ENCODE results near the gene ATP1A2. TPM values are rescaled to one million over a fixed set of nuclear protein-coding genes. Genes with fewer than 3 reads are reported as not detected.

Gene ATP1A2
- total RNA-seq, 1 donor from 2014 or later: 0.76 TPM

DNA sequence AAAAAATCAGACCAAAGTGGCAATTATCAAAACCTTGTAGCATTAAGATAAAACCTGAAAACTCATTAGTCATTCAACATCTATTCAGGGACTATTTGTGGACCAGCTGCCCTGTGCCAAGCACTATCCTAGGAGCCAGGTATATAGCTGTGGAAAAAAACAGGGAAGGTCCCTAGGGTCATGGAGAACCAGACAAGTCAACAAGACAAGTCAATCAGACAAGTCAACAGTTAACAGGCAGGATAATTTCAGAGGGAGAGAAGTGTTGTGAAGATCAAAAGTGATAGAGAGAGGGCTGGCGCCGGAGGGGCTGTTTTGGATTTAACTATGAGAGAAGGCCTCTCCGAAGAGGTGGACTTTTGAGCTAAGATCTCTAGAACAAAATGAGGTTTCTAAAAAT lies 32.6 kb downstream of the ATP1A2 start:
- H3K4me1 Mint-ChIP-seq: peaks cover 4% of the 10 kb centered on the region
- H3K36me3 Mint-ChIP-seq: no peaks in the 10 kb centered on the region
- no peak overlapping the region for H3K4me3 Mint-ChIP-seq
- peaks cover 4% of the 10 kb centered on the region for H3K9me3 Mint-ChIP-seq
- H3K27ac Mint-ChIP-seq: no peak overlapping the region
- TF ChIP-seq, protein P1, sequence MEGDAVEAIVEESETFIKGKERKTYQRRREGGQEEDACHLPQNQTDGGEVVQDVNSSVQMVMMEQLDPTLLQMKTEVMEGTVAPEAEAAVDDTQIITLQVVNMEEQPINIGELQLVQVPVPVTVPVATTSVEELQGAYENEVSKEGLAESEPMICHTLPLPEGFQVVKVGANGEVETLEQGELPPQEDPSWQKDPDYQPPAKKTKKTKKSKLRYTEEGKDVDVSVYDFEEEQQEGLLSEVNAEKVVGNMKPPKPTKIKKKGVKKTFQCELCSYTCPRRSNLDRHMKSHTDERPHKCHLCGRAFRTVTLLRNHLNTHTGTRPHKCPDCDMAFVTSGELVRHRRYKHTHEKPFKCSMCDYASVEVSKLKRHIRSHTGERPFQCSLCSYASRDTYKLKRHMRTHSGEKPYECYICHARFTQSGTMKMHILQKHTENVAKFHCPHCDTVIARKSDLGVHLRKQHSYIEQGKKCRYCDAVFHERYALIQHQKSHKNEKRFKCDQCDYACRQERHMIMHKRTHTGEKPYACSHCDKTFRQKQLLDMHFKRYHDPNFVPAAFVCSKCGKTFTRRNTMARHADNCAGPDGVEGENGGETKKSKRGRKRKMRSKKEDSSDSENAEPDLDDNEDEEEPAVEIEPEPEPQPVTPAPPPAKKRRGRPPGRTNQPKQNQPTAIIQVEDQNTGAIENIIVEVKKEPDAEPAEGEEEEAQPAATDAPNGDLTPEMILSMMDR (IDR thresholded peaks at IDR 0.05; ENCODE audit: unreplicated experiment): no peak
- no peak for DNase-seq (ENCODE audit: low spot score in 2 of 2, unreplicated experiment in 2 of 2)
- no peaks in the 10 kb centered on the region for H3K27me3 Mint-ChIP-seq (ENCODE audit: low read depth)

DNA sequence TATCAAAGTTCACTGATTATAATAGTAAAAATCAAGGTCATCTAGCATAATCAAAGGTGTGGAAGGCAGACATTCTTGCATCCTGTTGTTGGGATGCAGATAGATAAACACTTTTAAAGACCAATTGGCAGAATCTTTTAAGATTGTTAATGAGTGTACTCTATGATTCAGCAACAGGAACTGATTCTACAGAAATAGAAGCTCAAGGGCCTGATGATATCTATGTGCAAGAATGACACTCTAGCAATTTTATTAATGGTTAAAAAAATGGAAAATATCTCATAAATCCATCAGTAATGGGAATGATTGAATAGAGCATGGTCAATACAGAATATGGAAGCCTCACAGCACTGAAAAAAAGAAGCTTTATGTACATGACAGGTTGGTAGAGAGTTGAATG lies 33.7 kb downstream of the ATP1A2 start:
- TF ChIP-seq, protein P1 (IDR thresholded peaks at IDR 0.05; ENCODE audit: unreplicated experiment): no peak
- H3K4me1 Mint-ChIP-seq: peaks cover 4% of the 10 kb centered on the region
- H3K27ac Mint-ChIP-seq: no peak overlapping the region
- no peak for DNase-seq (ENCODE audit: low spot score in 2 of 2, unreplicated experiment in 2 of 2)
- peaks cover 4% of the 10 kb centered on the region for H3K9me3 Mint-ChIP-seq
- no peaks in the 10 kb centered on the region for H3K27me3 Mint-ChIP-seq (ENCODE audit: low read depth)
- H3K4me3 Mint-ChIP-seq: no peak overlapping the region
- H3K36me3 Mint-ChIP-seq: no peaks in the 10 kb centered on the region

DNA sequence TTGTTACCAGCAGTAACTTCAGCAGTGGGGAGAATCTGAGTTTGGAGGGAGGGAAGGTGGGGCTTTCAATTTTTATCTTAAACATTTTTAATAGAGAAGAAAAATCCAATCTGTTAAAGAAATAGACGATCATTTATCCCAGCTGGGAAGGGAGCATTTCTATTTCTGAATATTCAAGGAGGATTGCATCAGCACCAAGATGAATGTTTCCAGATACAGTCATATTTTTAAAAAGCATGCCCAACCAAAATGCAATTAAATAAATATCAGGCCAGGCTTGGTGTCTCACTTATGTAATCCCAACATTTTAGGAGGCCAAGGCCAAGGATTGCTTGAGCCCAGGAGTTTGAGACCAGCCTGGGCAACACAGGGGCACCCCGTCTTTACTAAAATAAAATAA lies 34.2 kb downstream of the ATP1A2 start:
- Mint-ChIP-seq H3K4me3 (no peak overlapping the region), H3K9me3 (peaks cover 4% of the 10 kb centered on the region), H3K4me1 (peaks cover 4% of the 10 kb centered on the region), H3K27me3 (ENCODE audit: low read depth) (no peaks in the 10 kb centered on the region), H3K36me3 (no peaks in the 10 kb centered on the region), H3K27ac (no peak overlapping the region)
- DNase-seq (ENCODE audit: low spot score in 2 of 2, unreplicated experiment in 2 of 2): no peak
- TF ChIP-seq, protein P1 (IDR thresholded peaks at IDR 0.05; ENCODE audit: unreplicated experiment): no peak

DNA sequence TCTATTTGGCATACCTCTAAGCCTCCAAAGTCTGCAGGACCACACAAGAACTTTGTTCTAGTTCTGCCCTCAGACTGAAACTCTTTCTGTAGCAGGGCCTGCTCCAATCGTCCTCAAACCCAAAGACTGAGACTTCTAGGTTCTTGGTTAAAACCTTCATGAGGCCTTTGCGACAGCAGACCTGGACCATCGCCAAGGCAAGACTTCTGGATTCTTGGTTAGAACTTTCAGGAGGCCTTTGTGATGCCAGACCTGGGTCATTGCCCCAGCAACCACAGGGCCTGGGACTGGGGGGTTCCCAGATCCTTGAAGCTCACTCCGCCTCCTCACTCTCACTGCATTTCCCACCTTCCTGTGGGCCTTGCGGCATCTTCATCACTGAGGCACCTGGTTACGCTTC lies 35.7 kb downstream of the ATP1A2 start, which contains the start of gene ATP1A4:
ATP1A4 (plus strand) TSS at position 301 of the 400 bp plus-strand sequence. CDS start 438 bp downstream, outside the sequence.
- Mint-ChIP-seq H3K27ac (no peak within 1 kb of the TSS), H3K9me3 (peaks cover 4% of the 10 kb centered on the region), H3K4me3 (no peak within 1 kb of the TSS), H3K4me1 (no peaks in the 10 kb centered on the region), H3K27me3 (ENCODE audit: low read depth) (no peaks in the 10 kb centered on the region), H3K36me3 (no peaks in the 10 kb centered on the region)
- TF ChIP-seq, protein P1 (IDR thresholded peaks at IDR 0.05; ENCODE audit: unreplicated experiment): no peak
- DNase-seq (ENCODE audit: low spot score in 2 of 2, unreplicated experiment in 2 of 2): no peak

DNA sequence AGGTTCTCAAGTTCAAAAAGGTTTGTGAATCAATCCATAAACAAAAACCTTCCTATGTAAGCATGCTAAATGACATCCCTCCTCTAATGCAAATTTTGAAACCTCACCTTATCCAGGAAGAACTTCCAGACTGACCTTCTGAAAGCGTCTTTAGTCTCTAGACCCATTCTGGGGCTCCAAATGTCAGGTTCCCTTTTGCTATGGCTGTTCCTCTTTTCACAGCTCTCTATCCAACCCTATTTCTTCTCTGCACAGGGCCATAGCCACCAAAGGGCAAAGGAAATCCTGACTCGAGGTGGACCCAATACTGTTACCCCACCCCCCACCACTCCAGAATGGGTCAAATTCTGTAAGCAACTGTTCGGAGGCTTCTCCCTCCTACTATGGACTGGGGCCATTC lies 39.2 kb downstream of the ATP1A2 start:
- TF ChIP-seq, protein P1 (IDR thresholded peaks at IDR 0.05; ENCODE audit: unreplicated experiment): no peak
- Mint-ChIP-seq H3K4me1 (no peaks in the 10 kb centered on the region), H3K27ac (no peak overlapping the region), H3K9me3 (no peaks in the 10 kb centered on the region), H3K36me3 (no peaks in the 10 kb centered on the region), H3K27me3 (ENCODE audit: low read depth) (no peaks in the 10 kb centered on the region), H3K4me3 (no peak overlapping the region)
- no peak for DNase-seq (ENCODE audit: low spot score in 2 of 2, unreplicated experiment in 2 of 2)

DNA sequence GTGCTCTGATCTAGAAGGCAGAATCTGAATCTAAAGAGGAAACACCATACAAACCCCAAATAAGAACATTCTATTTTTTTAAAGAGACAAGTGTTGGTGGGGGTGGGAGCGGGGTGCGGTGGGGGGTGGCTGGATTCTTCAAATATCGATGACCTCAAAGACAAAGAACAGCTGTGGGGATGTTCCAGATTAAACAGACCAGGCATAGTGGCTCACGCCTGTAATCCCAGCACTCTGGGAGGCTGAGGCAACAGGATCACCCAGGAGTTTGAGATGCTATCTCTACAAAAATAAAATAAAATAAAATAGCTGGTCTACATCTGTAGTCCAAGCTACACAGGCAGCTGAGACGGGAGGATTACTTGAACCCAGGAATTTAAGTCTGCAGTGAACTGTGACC lies 40.8 kb downstream of the ATP1A2 start:
- Mint-ChIP-seq H3K4me1 (no peaks in the 10 kb centered on the region), H3K36me3 (no peaks in the 10 kb centered on the region), H3K27ac (no peak overlapping the region), H3K9me3 (no peaks in the 10 kb centered on the region), H3K4me3 (no peak overlapping the region), H3K27me3 (ENCODE audit: low read depth) (no peaks in the 10 kb centered on the region)
- TF ChIP-seq, protein P1 (IDR thresholded peaks at IDR 0.05; ENCODE audit: unreplicated experiment): no peak
- DNase-seq (ENCODE audit: low spot score in 2 of 2, unreplicated experiment in 2 of 2): no peak

All from mesothelial cell of epicardium (in vitro differentiated cells).